ENCODE measurements around the gene DOK5.

DOK5 gene

DNA sequence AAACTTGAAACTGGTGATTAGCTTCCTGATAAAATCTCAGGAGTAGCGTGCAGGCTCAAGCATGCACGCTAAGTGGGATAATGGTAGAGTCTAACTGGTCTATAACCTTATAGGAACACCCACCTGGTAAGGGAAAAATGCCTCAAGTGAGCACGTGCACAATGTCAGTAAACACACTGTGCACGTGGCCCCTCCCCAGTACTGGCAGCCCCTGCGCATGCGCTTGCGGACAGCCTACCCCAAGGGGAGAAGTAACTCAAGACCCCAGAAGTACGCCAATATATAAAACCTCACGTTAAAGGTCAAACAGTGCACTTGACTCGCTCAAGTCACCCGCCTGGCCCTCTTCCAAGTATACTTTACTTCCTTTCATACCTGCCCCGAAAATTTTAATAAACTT lies 23.1 kb upstream of the DOK5 start:
- TF ChIP-seq, protein P1, sequence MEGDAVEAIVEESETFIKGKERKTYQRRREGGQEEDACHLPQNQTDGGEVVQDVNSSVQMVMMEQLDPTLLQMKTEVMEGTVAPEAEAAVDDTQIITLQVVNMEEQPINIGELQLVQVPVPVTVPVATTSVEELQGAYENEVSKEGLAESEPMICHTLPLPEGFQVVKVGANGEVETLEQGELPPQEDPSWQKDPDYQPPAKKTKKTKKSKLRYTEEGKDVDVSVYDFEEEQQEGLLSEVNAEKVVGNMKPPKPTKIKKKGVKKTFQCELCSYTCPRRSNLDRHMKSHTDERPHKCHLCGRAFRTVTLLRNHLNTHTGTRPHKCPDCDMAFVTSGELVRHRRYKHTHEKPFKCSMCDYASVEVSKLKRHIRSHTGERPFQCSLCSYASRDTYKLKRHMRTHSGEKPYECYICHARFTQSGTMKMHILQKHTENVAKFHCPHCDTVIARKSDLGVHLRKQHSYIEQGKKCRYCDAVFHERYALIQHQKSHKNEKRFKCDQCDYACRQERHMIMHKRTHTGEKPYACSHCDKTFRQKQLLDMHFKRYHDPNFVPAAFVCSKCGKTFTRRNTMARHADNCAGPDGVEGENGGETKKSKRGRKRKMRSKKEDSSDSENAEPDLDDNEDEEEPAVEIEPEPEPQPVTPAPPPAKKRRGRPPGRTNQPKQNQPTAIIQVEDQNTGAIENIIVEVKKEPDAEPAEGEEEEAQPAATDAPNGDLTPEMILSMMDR (IDR thresholded peaks at IDR 0.05; ENCODE audit: low read depth, low read length, missing control alignments): no peak
- no peaks in the 10 kb centered on the region for H3K36me3 ChIP-seq (replicated peaks)
- DNase-seq: no peak
- no peak overlapping the region for H3K27ac ChIP-seq
- in situ Hi-C loops (cut with HindIII; ENCODE audit: low pct_ligation_motif_present, low sequenced_read_pairs): no loop called here
- no peak overlapping the region for H3K4me3 ChIP-seq (ENCODE audit: low read depth, low read length)
- no peaks in the 10 kb centered on the region for H3K27me3 ChIP-seq (replicated peaks)

DNA sequence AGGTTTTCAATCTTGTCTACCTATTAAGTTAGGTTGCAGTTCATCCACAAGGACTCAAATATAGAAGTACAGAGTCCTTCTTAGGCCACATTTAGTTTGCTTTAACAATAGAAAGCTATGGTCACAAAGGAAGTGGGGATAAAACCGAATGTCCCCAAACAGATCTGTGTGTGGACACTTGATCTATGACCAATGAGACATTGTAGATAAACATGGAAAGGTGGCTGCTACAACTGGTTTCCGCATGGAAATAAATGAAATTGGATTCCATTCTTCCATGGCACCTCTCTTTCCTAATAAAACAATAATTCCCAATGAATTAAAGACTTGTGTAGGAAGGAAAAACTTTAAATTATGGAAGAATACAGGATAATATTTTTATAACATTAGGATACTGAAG lies 20.4 kb upstream of the DOK5 start:
- Histone ChIP-seq H3K27ac (no peak overlapping the region), H3K27me3 (replicated peaks) (no peaks in the 10 kb centered on the region), H3K4me3 (ENCODE audit: low read depth, low read length) (no peak overlapping the region), H3K36me3 (replicated peaks) (no peaks in the 10 kb centered on the region)
- in situ Hi-C loops (cut with HindIII; ENCODE audit: low pct_ligation_motif_present, low sequenced_read_pairs): no loop called here
- DNase-seq: no peak
- TF ChIP-seq, protein P1 (IDR thresholded peaks at IDR 0.05; ENCODE audit: low read depth, low read length, missing control alignments): no peak

- TF ChIP-seq, protein P1 (IDR thresholded peaks at IDR 0.05; ENCODE audit: low read depth, low read length, missing control alignments): no peak
- in situ Hi-C loops (cut with HindIII; ENCODE audit: low pct_ligation_motif_present, low sequenced_read_pairs): no loop called here
- H3K27me3 ChIP-seq (replicated peaks): no peaks in the 10 kb centered on the region
- no peak overlapping the region for H3K4me3 ChIP-seq (ENCODE audit: low read depth, low read length)
- H3K27ac ChIP-seq: no peak overlapping the region
- H3K36me3 ChIP-seq (replicated peaks): no peaks in the 10 kb centered on the region
- no peak for DNase-seq
Observed at GRCh38 chr20:54456423-54456822, 19.0 kb upstream of the DOK5 start.

DNA sequence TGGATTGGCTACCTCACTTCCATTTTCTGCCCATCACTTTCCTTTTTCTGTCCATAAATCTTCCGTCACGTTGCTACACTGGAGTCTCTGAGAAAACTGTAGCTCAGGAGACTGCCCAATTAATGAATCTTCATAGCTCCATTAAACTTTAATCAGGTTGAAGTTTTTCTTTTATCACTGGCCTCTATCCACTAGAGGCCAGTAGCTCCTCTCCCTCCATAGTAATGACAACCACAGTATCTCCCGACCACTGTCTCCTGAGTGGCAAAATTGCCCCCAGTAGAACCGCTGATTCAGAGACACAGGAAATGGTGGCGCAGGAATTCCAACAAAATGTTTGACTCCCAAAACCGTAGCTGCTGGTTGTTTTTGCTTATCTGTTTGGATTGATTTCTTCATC lies 18.4 kb upstream of the DOK5 start:
- Histone ChIP-seq H3K4me3 (ENCODE audit: low read depth, low read length) (no peak overlapping the region), H3K36me3 (replicated peaks) (no peaks in the 10 kb centered on the region), H3K27me3 (replicated peaks) (no peaks in the 10 kb centered on the region), H3K27ac (no peak overlapping the region)
- TF ChIP-seq, protein P1 (IDR thresholded peaks at IDR 0.05; ENCODE audit: low read depth, low read length, missing control alignments): peak; percentile 20
- in situ Hi-C loops (cut with HindIII; ENCODE audit: low pct_ligation_motif_present, low sequenced_read_pairs): no loop called here
- no peak for DNase-seq

DNA sequence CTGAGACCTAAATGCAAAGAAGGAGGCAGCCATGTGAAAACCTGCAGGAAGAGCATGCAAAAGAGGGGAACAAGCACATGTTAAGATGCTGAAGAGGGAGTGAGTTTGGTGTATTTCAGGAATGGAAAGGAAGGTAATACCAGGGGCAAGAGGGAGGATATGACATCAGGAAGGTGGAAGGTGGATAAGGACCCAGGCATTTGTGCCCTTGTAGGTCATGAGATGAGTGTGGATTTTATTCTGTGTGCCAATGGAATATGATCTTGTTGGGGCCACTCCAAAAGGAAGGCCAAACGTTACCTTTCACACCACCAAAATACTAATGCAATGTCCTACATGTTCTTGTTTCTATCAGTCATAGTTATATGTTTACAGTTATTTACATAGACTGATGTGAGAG lies 17.2 kb upstream of the DOK5 start:
- Histone ChIP-seq H3K27ac (no peak overlapping the region), H3K4me3 (ENCODE audit: low read depth, low read length) (no peak overlapping the region), H3K36me3 (replicated peaks) (no peaks in the 10 kb centered on the region), H3K27me3 (replicated peaks) (no peaks in the 10 kb centered on the region)
- DNase-seq: no peak
- TF ChIP-seq, protein P1 (IDR thresholded peaks at IDR 0.05; ENCODE audit: low read depth, low read length, missing control alignments): no peak
- in situ Hi-C loops (cut with HindIII; ENCODE audit: low pct_ligation_motif_present, low sequenced_read_pairs): no loop called here

DNA sequence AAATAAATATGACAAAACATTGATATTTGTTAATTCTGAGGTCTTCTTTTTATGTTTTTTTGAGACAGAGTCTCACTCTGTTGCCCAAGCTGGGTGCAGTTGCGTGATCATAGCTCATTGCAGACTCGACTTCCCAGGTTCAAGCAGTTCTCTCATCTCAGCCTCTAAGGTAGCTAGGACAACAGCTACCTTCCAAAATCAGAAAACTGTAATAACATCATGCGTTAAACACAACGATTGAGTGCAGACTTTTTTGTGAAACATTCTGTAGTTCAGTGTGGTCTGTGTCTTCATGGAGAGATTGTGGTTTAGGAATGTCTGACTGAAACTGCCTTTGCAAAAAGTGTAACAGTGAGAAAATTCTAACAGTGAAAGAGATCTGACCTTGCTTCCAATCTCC lies 16.1 kb upstream of the DOK5 start:
- no peaks in the 10 kb centered on the region for H3K27me3 ChIP-seq (replicated peaks)
- in situ Hi-C loops (cut with HindIII; ENCODE audit: low pct_ligation_motif_present, low sequenced_read_pairs): no loop called here
- no peak overlapping the region for H3K27ac ChIP-seq
- no peaks in the 10 kb centered on the region for H3K36me3 ChIP-seq (replicated peaks)
- no peak overlapping the region for H3K4me3 ChIP-seq (ENCODE audit: low read depth, low read length)
- TF ChIP-seq, protein P1 (IDR thresholded peaks at IDR 0.05; ENCODE audit: low read depth, low read length, missing control alignments): no peak
- DNase-seq: no peak

Measured in brain microvascular endothelial cell (primary cell).